Measurements from ENCODE around the gene ZRSR2.

The ZRSR2 gene

GRCh38 chrX:15848576-15848975 lies 58.3 kb downstream of the ZRSR2 start:
- no peak overlapping the region for H3K4me3 ChIP-seq (ENCODE audit: low read depth, low read length)
- TF ChIP-seq CTCF (IDR thresholded peaks at IDR 0.05; ENCODE audit: low read depth, low read length, missing control alignments): no peak
- no peak for DNase-seq (ENCODE audit: low read depth)
- in situ Hi-C loops (cut with HindIII; ENCODE audit: low sequenced_read_pairs): no loop called here

- in situ Hi-C loops (cut with HindIII; ENCODE audit: low sequenced_read_pairs): no loop called here
- no peak overlapping the region for H3K4me3 ChIP-seq (ENCODE audit: low read depth, low read length)
- no peak for DNase-seq (ENCODE audit: low read depth)
Measured at GRCh38 chrX:15849555-15849954, 59.3 kb downstream of the ZRSR2 start.

GRCh38 chrX:15853586-15854079 lies 63.3 kb downstream of the ZRSR2 start:
- TF ChIP-seq CTCF (IDR thresholded peaks at IDR 0.05; ENCODE audit: low read depth, low read length, missing control alignments): no peak
- no peak for DNase-seq (ENCODE audit: low read depth)
- peak overlapping the region; percentile 69 for H3K4me3 ChIP-seq (ENCODE audit: low read depth, low read length)
- in situ Hi-C loops (cut with HindIII; ENCODE audit: low sequenced_read_pairs): no loop called here

More at GRCh38 chrX:15849555-15849954, 59.3 kb downstream of the ZRSR2 start:
- peak; percentile 50 for TF ChIP-seq CTCF (IDR thresholded peaks at IDR 0.05; ENCODE audit: low read depth, low read length, missing control alignments)

- peak overlapping the region; percentile 69 for H3K4me3 ChIP-seq (ENCODE audit: low read depth, low read length)
- peak; percentile 3 for TF ChIP-seq CTCF (IDR thresholded peaks at IDR 0.05; ENCODE audit: low read depth, low read length, missing control alignments)
- no peak for DNase-seq (ENCODE audit: low read depth)
- in situ Hi-C loops (cut with HindIII; ENCODE audit: low sequenced_read_pairs): no loop called here
Measured at GRCh38 chrX:15854080-15854655, 63.9 kb downstream of the ZRSR2 start.

- peak within 1 kb of the TSS; percentile 69 for H3K4me3 ChIP-seq (ENCODE audit: low read depth, low read length)
Measured at GRCh38 chrX:15854712-15855567, 64.7 kb downstream of the ZRSR2 start, which contains the start of gene AP1S2. AP1S2 (minus strand) TSS chrX:15854813; CDS start chrX:15852524, 2,289 bp downstream.

More at GRCh38 chrX:15854712-15855567, 64.7 kb downstream of the ZRSR2 start, which contains the start of gene AP1S2:
- TF ChIP-seq CTCF (IDR thresholded peaks at IDR 0.05; ENCODE audit: low read depth, low read length, missing control alignments): no peak
- DNase-seq (ENCODE audit: low read depth): peak; percentile 80
- in situ Hi-C loops (cut with HindIII; ENCODE audit: low sequenced_read_pairs): no loop called here
